OCI-LY3 (cell line): ENCODE results near the gene WDR93.

Source experiments
- H2AFZ ChIP-seq: fragments of 200-600, 300-600 bp; shearing (Covaris generic); 2 replicates; pipeline ENCODE4 v1.6.0; 2014; ENCODE audit warnings: antibody characterized with exemption, low read depth, low read length
- H3K27ac ChIP-seq: fragments of 200-600, 300-600 bp; sonication (generic); 2 replicates; pipeline ENCODE4 v1.5.1; 2014; ENCODE audit warnings: mild to moderate bottlenecking, low read length, moderate library complexity, mixed read lengths
- H3K27me3 ChIP-seq: fragments of 200-600, 300-600 bp; sonication (generic); 2 replicates; pipeline ENCODE4 v1.6.1; 2014; ENCODE audit warnings: low read depth, low read length, mixed read lengths
- H3K36me3 ChIP-seq: fragments of 200-600, 300-600 bp; sonication (generic); replicated peaks from 2 replicates; pipeline ENCODE3; 2014; ENCODE audit warnings: low read depth, low read length, mixed read lengths
- H3K4me1 ChIP-seq: fragments of 300-600, 200-600 bp; sonication (generic); 2 replicates; pipeline ENCODE4 v1.6.1; 2014; ENCODE audit warnings: low read length, mixed read lengths
- H3K4me2 ChIP-seq: fragments of 200-600, 300-600 bp; sonication (generic); 2 replicates; pipeline ENCODE4 v1.6.1; 2014; ENCODE audit warnings: low read length, mixed read lengths
- H3K4me3 ChIP-seq: fragments of 300-600, 200-600 bp; sonication (generic); 2 replicates; pipeline ENCODE4 v1.5.1; 2014; ENCODE audit warnings: antibody characterized with exemption, mild to moderate bottlenecking, low read length, moderate library complexity
- H3K79me2 ChIP-seq: fragments of 300-600, 200-600 bp; shearing (Covaris generic); 2 replicates; pipeline ENCODE4 v1.6.1; 2014; ENCODE audit warnings: mild to moderate bottlenecking, low read length, mixed read lengths
- H3K9ac ChIP-seq: fragments of 300-600, 200-600 bp; shearing (Covaris generic); 2 replicates; pipeline ENCODE4 v1.6.0; 2014; ENCODE audit warnings: mild to moderate bottlenecking, low read length, moderate library complexity
- H3K9me3 ChIP-seq: fragments of 200-600, 300-600 bp; shearing (Covaris generic); 2 replicates; pipeline ENCODE4 v1.6.1; 2014; ENCODE audit warnings: low read length, mixed read lengths; ENCODE audit not compliant: insufficient read depth
- H4K20me1 ChIP-seq: fragments of 200-600, 300-600 bp; sonication (generic); 2 replicates; pipeline ENCODE4 v1.6.1; 2016; ENCODE audit warnings: low read length, mixed read lengths; ENCODE audit not compliant: insufficient read depth
- EZH2phosphoT487 ChIP-seq: fragments of 200-600 bp; shearing (Covaris generic); IDR thresholded peaks from 2 replicates; pipeline ENCODE4 v1.6.1; 2018; ENCODE audit warnings: antibody characterized with exemption, mixed run types, low read depth
- TF ChIP-seq, protein P1 (sequence below): fragments of 200-600, 300-600 bp; sonication (generic); IDR thresholded peaks from 2 replicates; pipeline ENCODE4 v1.5.1; 2014; ENCODE audit warnings: antibody characterized with exemption, low read length, low read depth

The WDR93 gene

GRCh38 chr15:89664441-89665350 is 25.9 kb upstream of the WDR93 start:
- no peaks in the 10 kb centered on the region for H3K79me2 ChIP-seq
- peak overlapping the region; percentile 69 for H3K4me2 ChIP-seq
- H3K36me3 ChIP-seq, result no peaks in the 10 kb centered on the region
- H4K20me1 ChIP-seq, result no peaks in the 10 kb centered on the region
- H3K27me3 ChIP-seq, result peaks cover 20% of the 10 kb centered on the region
- H3K27ac ChIP-seq, result no peak overlapping the region
- peak overlapping the region; percentile 77 for H3K4me3 ChIP-seq
- H3K4me1 ChIP-seq, result peaks cover 12% of the 10 kb centered on the region
- H3K9ac ChIP-seq, result peak overlapping the region; percentile 44; the same call in 1 of the 2 replicates
- 0 out of 2 replicates have a peak overlapping the region, but pooled peaks have one; percentile 8 for H2AFZ ChIP-seq
- TF ChIP-seq, protein P1, sequence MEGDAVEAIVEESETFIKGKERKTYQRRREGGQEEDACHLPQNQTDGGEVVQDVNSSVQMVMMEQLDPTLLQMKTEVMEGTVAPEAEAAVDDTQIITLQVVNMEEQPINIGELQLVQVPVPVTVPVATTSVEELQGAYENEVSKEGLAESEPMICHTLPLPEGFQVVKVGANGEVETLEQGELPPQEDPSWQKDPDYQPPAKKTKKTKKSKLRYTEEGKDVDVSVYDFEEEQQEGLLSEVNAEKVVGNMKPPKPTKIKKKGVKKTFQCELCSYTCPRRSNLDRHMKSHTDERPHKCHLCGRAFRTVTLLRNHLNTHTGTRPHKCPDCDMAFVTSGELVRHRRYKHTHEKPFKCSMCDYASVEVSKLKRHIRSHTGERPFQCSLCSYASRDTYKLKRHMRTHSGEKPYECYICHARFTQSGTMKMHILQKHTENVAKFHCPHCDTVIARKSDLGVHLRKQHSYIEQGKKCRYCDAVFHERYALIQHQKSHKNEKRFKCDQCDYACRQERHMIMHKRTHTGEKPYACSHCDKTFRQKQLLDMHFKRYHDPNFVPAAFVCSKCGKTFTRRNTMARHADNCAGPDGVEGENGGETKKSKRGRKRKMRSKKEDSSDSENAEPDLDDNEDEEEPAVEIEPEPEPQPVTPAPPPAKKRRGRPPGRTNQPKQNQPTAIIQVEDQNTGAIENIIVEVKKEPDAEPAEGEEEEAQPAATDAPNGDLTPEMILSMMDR, result no peak
- no peak for TF ChIP-seq EZH2phosphoT487
- no peaks in the 10 kb centered on the region for H3K9me3 ChIP-seq

- Histone ChIP-seq H4K20me1 (no peaks in the 10 kb centered on the region), H3K4me3 (peak overlapping the region; percentile 77), H3K9ac (peak overlapping the region; percentile 44), H3K79me2 (no peaks in the 10 kb centered on the region), H3K36me3 (no peaks in the 10 kb centered on the region), H3K4me1 (peaks cover 11% of the 10 kb centered on the region; the same call in 1 of the 2 replicates), H3K27me3 (peaks cover 13% of the 10 kb centered on the region), H2AFZ (peak overlapping the region; percentile 44), H3K4me2 (peak overlapping the region; percentile 69), H3K9me3 (no peaks in the 10 kb centered on the region), H3K27ac (no peak overlapping the region)
- no peak for TF ChIP-seq EZH2phosphoT487
- TF ChIP-seq, protein P1, result no peak
These were observed 25.0 kb upstream of the WDR93 start for GRCh38 chr15:89665449-89666181.

- Histone ChIP-seq H3K27ac (no peak overlapping the region), H3K79me2 (no peaks in the 10 kb centered on the region), H3K4me1 (peaks cover 11% of the 10 kb centered on the region; the same call in 1 of the 2 replicates), H3K36me3 (no peaks in the 10 kb centered on the region), H3K27me3 (peaks cover 9% of the 10 kb centered on the region), H3K9me3 (no peaks in the 10 kb centered on the region), H2AFZ (peak overlapping the region; percentile 34; the same call in 1 of the 2 replicates), H3K4me3 (peak overlapping the region; percentile 77), H3K9ac (peak overlapping the region; percentile 44; the same call in 1 of the 2 replicates), H4K20me1 (no peaks in the 10 kb centered on the region), H3K4me2 (peak overlapping the region; percentile 69)
- TF ChIP-seq, protein P1, result no peak
These were observed 24.3 kb upstream of the WDR93 start for GRCh38 chr15:89666184-89666857.
